Measurements from ENCODE around the gene CYP3A4. TPM values are rescaled to one million over a fixed set of nuclear protein-coding genes. Genes with fewer than 3 reads are reported as not detected.
"Not testable (repeated sequence)": the region's sequence is repeated elsewhere in the genome, so short reads cannot be mapped to it uniquely, and the experiment has no call there.

CYP3A4 gene
- total and polyA plus RNA-seq, 7 experiments from 2014 or later, result not detected

- no peak overlapping the region for H3K27ac ChIP-seq (ENCODE audit: low read depth, low read length)
- no peak for ATAC-seq
- no peak for DNase-seq
- CTCF ChIA-PET, result no interaction called here
- Mint-ChIP-seq H3K27me3 (peaks cover 9 to 25% (median 20%) of the 10 kb centered on the region in 5 donors), H3K4me3 (no peak overlapping the region), H3K27ac (no peak overlapping the region), H3K36me3 (peaks cover 0 to 10% (median 3%) of the 10 kb centered on the region in 5 donors), H3K4me1 (peaks cover 0 to 10% (median 0%) of the 10 kb centered on the region in 7 donors), H3K9me3 (peaks cover 0 to 10% (median 4%) of the 10 kb centered on the region in 11 donors)
- H3K27me3 ChIP-seq (ENCODE audit: control insufficient read depth in 2 of 2, insufficient read depth in 2 of 2, low read length in 2 of 2), result peaks cover 0 to 8% of the 10 kb centered on the region in 2 donors
- H3K9me3 ChIP-seq (ENCODE audit: control insufficient read depth in 2 of 3, low read length in 3 of 3), result no peaks in the 10 kb centered on the region
- no peaks in the 10 kb centered on the region for H3K36me3 ChIP-seq (ENCODE audit: control insufficient read depth in 2 of 3, insufficient read depth in 3 of 3, low read length in 3 of 3)
- H3K4me3 ChIP-seq (ENCODE audit: low read length), result no peak overlapping the region
- no peaks in the 10 kb centered on the region for H3K4me1 ChIP-seq (ENCODE audit: control insufficient read depth in 2 of 2, insufficient read depth in 2 of 2, low read length in 2 of 2)
- intact Hi-C loops (cut with micrococcal nuclease), result no loop called here
- POLR2A ChIA-PET, result no interaction called here
These were observed 17.4 kb downstream of the CYP3A4 start for GRCh38 chr7:99766484-99767099.

GRCh38 chr7:99764478-99764877 lies 19.5 kb downstream of the CYP3A4 start:
- no peak overlapping the region for H3K4me3 Mint-ChIP-seq
- H3K27me3 Mint-ChIP-seq, result peaks cover 2 to 11% (median 3%) of the 10 kb centered on the region in 5 donors
- DNase-seq (no peak), ATAC-seq (no peak)
- no peaks in the 10 kb centered on the region for H3K9me3 ChIP-seq (ENCODE audit: control insufficient read depth in 2 of 3, low read length in 3 of 3)
- peaks cover 0 to 10% (median 0%) of the 10 kb centered on the region in 7 donors for H3K4me1 Mint-ChIP-seq
- no peaks in the 10 kb centered on the region for H3K36me3 ChIP-seq (ENCODE audit: control insufficient read depth in 2 of 3, insufficient read depth in 3 of 3, low read length in 3 of 3)
- CTCF ChIA-PET, result interaction anchor here (0.7 kb wide), 1 partner anchor 1343 kb away, joined by 3 read pairs; no protein-coding TSS in a partner anchor
- no peaks in the 10 kb centered on the region for H3K27me3 ChIP-seq (ENCODE audit: control insufficient read depth in 2 of 2, insufficient read depth in 2 of 2, low read length in 2 of 2)
- no peak overlapping the region for H3K4me3 ChIP-seq (ENCODE audit: low read length)
- H3K9me3 Mint-ChIP-seq, result no peaks in the 10 kb centered on the region
- H3K36me3 Mint-ChIP-seq, result peaks cover 0 to 8% (median 0%) of the 10 kb centered on the region in 5 donors
- H3K27ac ChIP-seq (ENCODE audit: low read depth, low read length), result no peak overlapping the region
- H3K27ac Mint-ChIP-seq, result no peak overlapping the region
- no peaks in the 10 kb centered on the region for H3K4me1 ChIP-seq (ENCODE audit: control insufficient read depth in 2 of 2, insufficient read depth in 2 of 2, low read length in 2 of 2)
- POLR2A ChIA-PET, result no interaction called here
- intact Hi-C loops (cut with micrococcal nuclease), result no loop called here

- Mint-ChIP-seq H3K36me3 (peaks cover 0 to 13% (median 0%) of the 10 kb centered on the region in 5 donors), H3K4me3 (no peak overlapping the region), H3K27me3 (peaks cover 0 to 8% (median 0%) of the 10 kb centered on the region in 5 donors), H3K4me1 (peaks cover 0 to 5% (median 0%) of the 10 kb centered on the region in 7 donors), H3K9me3 (no peaks in the 10 kb centered on the region), H3K27ac (no peak overlapping the region)
- H3K9me3 ChIP-seq (ENCODE audit: control insufficient read depth in 2 of 3, low read length in 3 of 3), result no peaks in the 10 kb centered on the region
- no peak overlapping the region for H3K27ac ChIP-seq (ENCODE audit: low read depth, low read length)
- no peaks in the 10 kb centered on the region for H3K36me3 ChIP-seq (ENCODE audit: control insufficient read depth in 2 of 3, insufficient read depth in 3 of 3, low read length in 3 of 3)
- no peak for ATAC-seq
- ChIA-PET POLR2A (no interaction called here), CTCF (no interaction called here)
- no peaks in the 10 kb centered on the region for H3K27me3 ChIP-seq (ENCODE audit: control insufficient read depth in 2 of 2, insufficient read depth in 2 of 2, low read length in 2 of 2)
- no peaks in the 10 kb centered on the region for H3K4me1 ChIP-seq (ENCODE audit: control insufficient read depth in 2 of 2, insufficient read depth in 2 of 2, low read length in 2 of 2)
- DNase-seq, result no peak
- H3K4me3 ChIP-seq (ENCODE audit: low read length), result no peak overlapping the region
- intact Hi-C loops (cut with micrococcal nuclease), result no loop called here
These were observed 21.2 kb downstream of the CYP3A4 start for GRCh38 chr7:99762680-99763327.

GRCh38 chr7:99755085-99755484 lies 28.9 kb downstream of the CYP3A4 start:
- ATAC-seq (no peak), DNase-seq (no peak)
- H3K36me3 ChIP-seq (ENCODE audit: control insufficient read depth in 2 of 3, insufficient read depth in 3 of 3, low read length in 3 of 3), result no peaks in the 10 kb centered on the region
- peaks cover 0 to 22% (median 0%) of the 10 kb centered on the region in 5 donors for H3K27me3 Mint-ChIP-seq
- no peak overlapping the region for H3K4me3 ChIP-seq (ENCODE audit: low read length)
- H3K9me3 ChIP-seq (ENCODE audit: control insufficient read depth in 2 of 3, low read length in 3 of 3), result no peaks in the 10 kb centered on the region
- H3K9me3 Mint-ChIP-seq, result no peaks in the 10 kb centered on the region
- no peaks in the 10 kb centered on the region for H3K27me3 ChIP-seq (ENCODE audit: control insufficient read depth in 2 of 2, insufficient read depth in 2 of 2, low read length in 2 of 2)
- H3K4me1 Mint-ChIP-seq, result no peaks in the 10 kb centered on the region
- H3K4me1 ChIP-seq (ENCODE audit: control insufficient read depth in 2 of 2, insufficient read depth in 2 of 2, low read length in 2 of 2), result no peaks in the 10 kb centered on the region
- ChIA-PET POLR2A (no interaction called here), CTCF (no interaction called here)
- intact Hi-C loops (cut with micrococcal nuclease), result no loop called here
- no peak overlapping the region for H3K27ac Mint-ChIP-seq
- H3K36me3 Mint-ChIP-seq, result peaks cover 0 to 16% (median 4%) of the 10 kb centered on the region in 5 donors
- no peak overlapping the region for H3K27ac ChIP-seq (ENCODE audit: low read depth, low read length)
- no peak overlapping the region for H3K4me3 Mint-ChIP-seq

DNA sequence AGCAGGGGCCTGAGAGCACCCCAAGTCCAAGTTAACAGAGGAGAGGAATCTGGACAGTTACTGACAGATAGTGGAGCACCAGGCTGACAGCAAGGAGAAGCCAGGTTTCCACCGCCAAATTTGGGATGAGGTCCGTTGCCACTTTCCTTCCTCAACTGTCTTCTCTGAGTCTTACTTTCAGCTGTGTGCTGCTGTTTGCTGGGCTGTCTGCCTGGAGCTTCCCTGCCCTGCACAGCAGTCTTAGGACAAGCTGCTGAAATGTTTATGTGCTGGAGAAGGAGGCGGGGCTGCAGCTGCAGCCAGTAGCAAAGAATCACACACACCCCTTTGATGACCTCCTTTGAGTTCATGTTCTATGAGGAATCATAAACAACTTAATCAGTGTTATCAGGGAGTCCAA lies 31.6 kb downstream of the CYP3A4 start:
- Mint-ChIP-seq H3K27me3 (peaks cover 0 to 18% (median 0%) of the 10 kb centered on the region in 5 donors), H3K4me1 (no peaks in the 10 kb centered on the region), H3K4me3 (no peak overlapping the region), H3K36me3 (peaks cover 0 to 10% (median 4%) of the 10 kb centered on the region in 5 donors), H3K9me3 (peaks cover 0 to 2% (median 0%) of the 10 kb centered on the region in 11 donors), H3K27ac (no peak overlapping the region)
- DNase-seq, result no peak
- no peaks in the 10 kb centered on the region for H3K36me3 ChIP-seq (ENCODE audit: control insufficient read depth in 2 of 3, insufficient read depth in 3 of 3, low read length in 3 of 3)
- H3K27ac ChIP-seq (ENCODE audit: low read depth, low read length), result no peak overlapping the region
- no peak for ATAC-seq
- ChIA-PET CTCF (no interaction called here), POLR2A (no interaction called here)
- no peak overlapping the region for H3K4me3 ChIP-seq (ENCODE audit: low read length)
- H3K4me1 ChIP-seq (ENCODE audit: control insufficient read depth in 2 of 2, insufficient read depth in 2 of 2, low read length in 2 of 2), result no peaks in the 10 kb centered on the region
- no peaks in the 10 kb centered on the region for H3K27me3 ChIP-seq (ENCODE audit: control insufficient read depth in 2 of 2, insufficient read depth in 2 of 2, low read length in 2 of 2)
- H3K9me3 ChIP-seq (ENCODE audit: control insufficient read depth in 2 of 3, low read length in 3 of 3), result no peaks in the 10 kb centered on the region
- intact Hi-C loops (cut with micrococcal nuclease), result no loop called here

DNA sequence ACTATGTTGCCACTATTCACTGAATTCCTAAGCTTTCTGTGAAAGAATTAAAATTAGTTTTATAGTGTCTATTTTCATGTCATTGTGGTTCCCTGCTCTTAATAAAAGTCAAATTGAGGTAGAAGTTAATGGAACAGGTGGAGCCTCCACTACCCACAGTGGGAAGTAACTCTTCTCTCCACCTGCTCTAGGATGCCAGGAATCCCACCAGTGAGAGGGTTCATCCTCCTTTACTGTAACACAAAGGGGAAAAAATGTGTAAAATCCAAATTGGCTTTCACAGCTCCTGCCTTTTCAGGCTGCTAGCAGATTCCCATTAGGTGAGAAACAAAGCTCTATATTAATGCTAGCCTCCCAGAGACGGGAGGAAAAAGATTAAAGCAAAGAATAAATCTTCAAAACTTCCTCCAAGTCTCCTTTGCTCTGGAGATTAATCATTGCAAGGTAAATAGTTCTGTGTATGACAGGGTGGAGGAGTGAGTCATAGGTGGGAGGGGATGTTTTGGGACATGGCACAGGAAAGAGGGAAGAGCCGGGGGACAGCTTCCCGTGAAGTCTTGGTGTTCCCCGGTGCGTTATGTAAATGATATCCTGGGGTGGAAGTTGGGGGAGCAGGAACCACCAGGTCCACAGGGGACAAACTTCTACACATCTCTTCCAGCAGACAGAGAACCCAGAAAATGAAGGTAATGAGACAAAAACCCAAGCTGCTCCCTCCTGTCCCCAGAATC lies 32.5 kb downstream of the CYP3A4 start:
- POLR2A ChIA-PET, H3K4me1 Mint-ChIP-seq: not testable (repeated sequence)

More for the DNA sequence above, 32.5 kb downstream of the CYP3A4 start:
- H3K36me3 Mint-ChIP-seq; H3K27ac ChIP-seq (ENCODE audit: low read depth, low read length); H3K4me3 Mint-ChIP-seq; CTCF ChIA-PET; intact Hi-C loops (cut with micrococcal nuclease); H3K27me3 ChIP-seq (ENCODE audit: control insufficient read depth in 2 of 2, insufficient read depth in 2 of 2, low read length in 2 of 2); ATAC-seq; H3K9me3 Mint-ChIP-seq; H3K4me3 ChIP-seq (ENCODE audit: low read length); H3K4me1 ChIP-seq (ENCODE audit: control insufficient read depth in 2 of 2, insufficient read depth in 2 of 2, low read length in 2 of 2); H3K27ac Mint-ChIP-seq; H3K9me3 ChIP-seq (ENCODE audit: control insufficient read depth in 2 of 3, low read length in 3 of 3); H3K36me3 ChIP-seq (ENCODE audit: control insufficient read depth in 2 of 3, insufficient read depth in 3 of 3, low read length in 3 of 3); DNase-seq: not testable (repeated sequence)
- H3K27me3 Mint-ChIP-seq, result peaks cover 0 to 15% (median 0%) of the 10 kb centered on the region in 5 donors

Measured in naive thymus-derived CD4-positive, alpha-beta T cell (primary cell).